ENCODE measurements around the gene NDFIP2.

- TF ChIP-seq, protein P1, sequence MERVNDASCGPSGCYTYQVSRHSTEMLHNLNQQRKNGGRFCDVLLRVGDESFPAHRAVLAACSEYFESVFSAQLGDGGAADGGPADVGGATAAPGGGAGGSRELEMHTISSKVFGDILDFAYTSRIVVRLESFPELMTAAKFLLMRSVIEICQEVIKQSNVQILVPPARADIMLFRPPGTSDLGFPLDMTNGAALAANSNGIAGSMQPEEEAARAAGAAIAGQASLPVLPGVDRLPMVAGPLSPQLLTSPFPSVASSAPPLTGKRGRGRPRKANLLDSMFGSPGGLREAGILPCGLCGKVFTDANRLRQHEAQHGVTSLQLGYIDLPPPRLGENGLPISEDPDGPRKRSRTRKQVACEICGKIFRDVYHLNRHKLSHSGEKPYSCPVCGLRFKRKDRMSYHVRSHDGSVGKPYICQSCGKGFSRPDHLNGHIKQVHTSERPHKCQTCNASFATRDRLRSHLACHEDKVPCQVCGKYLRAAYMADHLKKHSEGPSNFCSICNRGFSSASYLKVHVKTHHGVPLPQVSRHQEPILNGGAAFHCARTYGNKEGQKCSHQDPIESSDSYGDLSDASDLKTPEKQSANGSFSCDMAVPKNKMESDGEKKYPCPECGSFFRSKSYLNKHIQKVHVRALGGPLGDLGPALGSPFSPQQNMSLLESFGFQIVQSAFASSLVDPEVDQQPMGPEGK (CRISPR knock-in tag; IDR thresholded peaks at IDR 0.05; ENCODE audit: borderline replicate concordance) = no peak
- TF ChIP-seq PPARA (CRISPR knock-in tag; IDR thresholded peaks at IDR 0.05; ENCODE audit: borderline replicate concordance) = no peak
- TF ChIP-seq TSHZ2 (CRISPR knock-in tag; IDR thresholded peaks at IDR 0.05) = no peak
- TF ChIP-seq ZFP3 (CRISPR knock-in tag; IDR thresholded peaks at IDR 0.05) = no peak
- TF ChIP-seq BACH2 (CRISPR knock-in tag; IDR thresholded peaks at IDR 0.05; ENCODE audit: borderline replicate concordance) = no peak
- no peak for TF ChIP-seq ZNF565 (CRISPR knock-in tag; conservative IDR thresholded peaks at IDR 0.05; ENCODE audit: low read depth)
- no peak for TF ChIP-seq ESRRG (CRISPR knock-in tag; IDR thresholded peaks at IDR 0.05)
- TF ChIP-seq RARB (CRISPR knock-in tag; IDR thresholded peaks at IDR 0.05) = no peak
- TF ChIP-seq ARNTL (CRISPR knock-in tag; IDR thresholded peaks at IDR 0.05; ENCODE audit: borderline replicate concordance, low read depth) = no peak
- TF ChIP-seq CREB5 (CRISPR knock-in tag; IDR thresholded peaks at IDR 0.05; ENCODE audit: low read depth) = no peak
- TF ChIP-seq ZC3H10 (CRISPR knock-in tag; IDR thresholded peaks at IDR 0.05) = no peak
These were observed 34.8 kb upstream of the NDFIP2 start for GRCh38 chr13:79445968-79446645.
